GM23338 (cell line): ENCODE measurements around the gene SKIC8. TPM values are rescaled to one million over a fixed set of nuclear protein-coding genes. Genes with fewer than 3 reads are reported as not detected.
A peak's percentile ranks its signal among the peaks of the same experiment; 100 is the strongest.

Source experiments
- ATAC-seq: fragments of 200-7000 bp; cut with Tn5 transposase; 3 replicates; pipeline ENCODE4 v1.9.1; 2020
- DNase-seq: peaks from one replicate; pipeline ENCODE4 v3.0.0-alpha.2; 2015; ENCODE audit warnings: low spot score
- H2AFZ ChIP-seq: fragments of 200-600 bp; sonication (generic); 2 replicates; pipeline ENCODE4 v1.8.0; 2016; ENCODE audit warnings: antibody characterized with exemption, mild to moderate bottlenecking, moderate library complexity
- H3F3A ChIP-seq: fragments of 200-600 bp; sonication (generic); replicated peaks from 2 replicates; pipeline ENCODE4 v1.8.0; 2017; ENCODE audit warnings: antibody characterized with exemption, mixed run types, low read depth
- H3K27ac ChIP-seq: fragments of 200-600 bp; sonication (generic); 2 replicates; pipeline ENCODE4 v1.6.1; 2016; ENCODE audit warnings: low read depth
- H3K27me3 ChIP-seq: fragments of 200-600 bp; sonication (generic); 2 replicates; pipeline ENCODE4 v1.8.0; 2016; ENCODE audit warnings: mild to moderate bottlenecking, mixed run types, moderate library complexity; ENCODE audit not compliant: insufficient read depth
- H3K36me3 ChIP-seq: fragments of 200-600 bp; sonication (generic); 2 replicates; pipeline ENCODE4 v1.8.0; 2016; ENCODE audit warnings: mild to moderate bottlenecking; ENCODE audit not compliant: insufficient read depth
- H3K4me1 ChIP-seq: fragments of 200-600 bp; sonication (generic); 2 replicates; pipeline ENCODE4 v1.8.0; 2016; ENCODE audit warnings: mild to moderate bottlenecking, moderate library complexity; ENCODE audit not compliant: insufficient read depth
- H3K4me2 ChIP-seq: fragments of 200-600 bp; sonication (generic); 2 replicates; pipeline ENCODE4 v1.7.1; 2017; ENCODE audit warnings: mixed run types
- H3K4me3 ChIP-seq: fragments of 200-600 bp; sonication (generic); 2 replicates; pipeline ENCODE4 v1.6.1; 2016; ENCODE audit warnings: mixed run types
- H3K79me2 ChIP-seq: fragments of 200-600 bp; sonication (generic); replicated peaks from 2 replicates; pipeline ENCODE4 v1.8.0; 2017; ENCODE audit warnings: mild to moderate bottlenecking; ENCODE audit not compliant: insufficient read depth
- H3K9me2 ChIP-seq: fragments of 200-600 bp; sonication (generic); 2 replicates; pipeline ENCODE4 v1.8.0; 2017; ENCODE audit not compliant: insufficient read depth
- H4K20me1 ChIP-seq: fragments of 200-600 bp; sonication (generic); replicated peaks from 2 replicates; pipeline ENCODE4 v1.8.0; 2017; ENCODE audit warnings: mild to moderate bottlenecking; ENCODE audit not compliant: insufficient read depth
- H3K27ac Mint-ChIP-seq: 2 replicates; pipeline ENCODE4 v1.8.0; 2020; ENCODE audit warnings: inconsistent platforms, mild to moderate bottlenecking, moderate library complexity, mixed read lengths
- H3K27me3 Mint-ChIP-seq: 3 replicates; pipeline ENCODE4 v1.8.0; 2022; ENCODE audit warnings: low read depth, mild to moderate bottlenecking, moderate library complexity, mixed read lengths, inconsistent platforms; ENCODE audit not compliant: insufficient read depth, poor library complexity
- H3K36me3 Mint-ChIP-seq: 3 replicates; pipeline ENCODE4 v1.8.0; 2021; ENCODE audit warnings: low read depth, mild to moderate bottlenecking, inconsistent platforms, moderate library complexity, mixed read lengths
- H3K4me1 Mint-ChIP-seq: 3 replicates; pipeline ENCODE4 v1.8.0; 2020; ENCODE audit warnings: mild to moderate bottlenecking, inconsistent platforms, mixed read lengths
- H3K4me3 Mint-ChIP-seq: 3 replicates; pipeline ENCODE4 v1.8.0; 2021; ENCODE audit warnings: moderate library complexity, mild to moderate bottlenecking, inconsistent platforms, mixed read lengths
- H3K9me3 Mint-ChIP-seq: 3 replicates; pipeline ENCODE4 v1.8.0; 2020; ENCODE audit warnings: moderate library complexity, mild to moderate bottlenecking, inconsistent platforms, mixed read lengths
- CTCF ChIP-seq, 2 experiments: fragments of 200-600 bp in 1 of 2; sonication (generic) in 1 of 2; conservative IDR thresholded peaks; 2 replicates each; pipeline versions ENCODE4 v1.5.1 to v1.6.1; 2016 to 2017; ENCODE audit warnings: antibody characterized with exemption in 2 of 2, low read depth in 2 of 2, mild to moderate bottlenecking in 2 of 2, moderate library complexity in 1 of 2
- ETS1 ChIP-seq: IDR thresholded peaks from 2 replicates; pipeline ENCODE4 v1.6.1; 2016; ENCODE audit warnings: antibody characterized with exemption
- EZH2phosphoT487 ChIP-seq: fragments of 200-600 bp; sonication (generic); IDR thresholded peaks from one replicate; pipeline ENCODE4 v1.8.1; 2018; ENCODE audit warnings: antibody characterized with exemption; ENCODE audit not compliant: unreplicated experiment
- JUNB ChIP-seq: IDR thresholded peaks from one replicate; pipeline ENCODE4 v1.6.1; 2016; ENCODE audit warnings: antibody characterized with exemption; ENCODE audit not compliant: unreplicated experiment
- REST ChIP-seq: IDR thresholded peaks from one replicate; pipeline ENCODE4 v1.6.1; 2018; ENCODE audit warnings: antibody characterized with exemption; ENCODE audit not compliant: unreplicated experiment
- polyA plus RNA-seq: library from polyadenylated mRNA; unstranded; fragments of >200 nt; fragmentation: Nextera tagmentation; extraction: Ambion mirVana; gene quantifications from 2 replicates; pipeline ENCODE4 v1.2.1, GENCODE V29; 2016
- total RNA-seq: library from RNA; depleted of rRNA; stranded (reverse); fragments of >200 nt; shearing (Covaris generic); gene quantifications from 2 replicates; pipeline ENCODE4 v1.2.3, GENCODE V29; 2014

The SKIC8 gene
- total and polyA plus RNA-seq, 2 experiments from 2014 or later = 59.4 to 73.8 TPM

- no peak for TF ChIP-seq ETS1
- TF ChIP-seq EZH2phosphoT487 = no peak
- no peak for TF ChIP-seq REST
Observed at GRCh38 chr15:78316283-78317083, 17.1 kb upstream of the SKIC8 start (continued).

GRCh38 chr15:78315686-78316282 lies 16.4 kb upstream of the SKIC8 start:
- Mint-ChIP-seq H3K27ac (peak overlapping the region; percentile 95), H3K4me3 (no peak overlapping the region), H3K27me3 (peaks cover 20% of the 10 kb centered on the region), H3K36me3 (no peaks in the 10 kb centered on the region), H3K9me3 (no peaks in the 10 kb centered on the region; the same call in 2 of the 3 replicates), H3K4me1 (peaks cover 39% of the 10 kb centered on the region)
- no peaks in the 10 kb centered on the region for H4K20me1 ChIP-seq
- no peak overlapping the region for H3K4me3 ChIP-seq
- peak overlapping the region; percentile 58; the same call in 1 of the 2 replicates for H3K4me2 ChIP-seq
- DNase-seq (peak; percentile 81), ATAC-seq (peak; percentile 91)
- H3K27ac ChIP-seq = 0 out of 2 replicates have a peak overlapping the region, but pooled peaks have one; percentile 45
- H3K36me3 ChIP-seq = no peaks in the 10 kb centered on the region
- no peaks in the 10 kb centered on the region for H3K27me3 ChIP-seq
- no peaks in the 10 kb centered on the region for H3K79me2 ChIP-seq
- peaks cover 11% of the 10 kb centered on the region; the same call in 1 of the 2 replicates for H3F3A ChIP-seq
- peak overlapping the region; percentile 99 for H2AFZ ChIP-seq
- TF ChIP-seq JUNB (no peak), CTCF (conservative IDR thresholded peaks at IDR 0.05; ENCODE audit: low read depth in 2 of 2) (peak; percentile 55 to 94)
- peaks cover 15% of the 10 kb centered on the region for H3K4me1 ChIP-seq
- no peaks in the 10 kb centered on the region for H3K9me2 ChIP-seq
